ENCODE results near the gene SVEP1.
A peak's percentile ranks its signal among the peaks of the same experiment; 100 is the strongest.

DNA sequence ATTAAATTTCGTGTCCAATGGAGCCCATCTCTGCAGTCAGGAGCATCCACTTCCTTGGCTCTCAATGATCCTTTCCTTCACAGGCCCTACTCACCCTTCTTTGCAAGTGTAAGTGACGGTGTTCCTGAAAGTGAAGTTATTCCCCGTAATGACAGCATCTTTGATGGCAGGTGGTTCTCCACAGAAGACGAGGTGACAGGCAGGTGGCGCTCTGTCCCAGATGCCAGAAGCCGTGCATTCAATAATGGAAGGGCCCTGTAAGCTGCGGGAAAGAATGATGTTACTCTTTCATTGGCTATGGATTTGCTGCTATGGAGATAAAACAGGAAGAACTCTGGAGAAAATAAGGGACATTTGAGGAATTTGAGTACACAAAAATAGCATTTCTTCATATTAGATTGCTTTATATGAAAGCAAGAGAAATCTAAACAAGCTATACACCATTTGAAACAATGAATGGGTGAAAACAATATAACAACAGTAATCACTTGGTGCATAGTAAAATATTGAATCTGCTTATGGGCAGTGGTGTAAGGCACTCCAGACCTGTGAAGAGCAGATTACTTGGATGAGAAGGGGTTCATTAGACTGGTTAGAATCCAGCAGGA, 151.9 kb downstream of the SVEP1 start:
- TF ChIP-seq, protein P1, sequence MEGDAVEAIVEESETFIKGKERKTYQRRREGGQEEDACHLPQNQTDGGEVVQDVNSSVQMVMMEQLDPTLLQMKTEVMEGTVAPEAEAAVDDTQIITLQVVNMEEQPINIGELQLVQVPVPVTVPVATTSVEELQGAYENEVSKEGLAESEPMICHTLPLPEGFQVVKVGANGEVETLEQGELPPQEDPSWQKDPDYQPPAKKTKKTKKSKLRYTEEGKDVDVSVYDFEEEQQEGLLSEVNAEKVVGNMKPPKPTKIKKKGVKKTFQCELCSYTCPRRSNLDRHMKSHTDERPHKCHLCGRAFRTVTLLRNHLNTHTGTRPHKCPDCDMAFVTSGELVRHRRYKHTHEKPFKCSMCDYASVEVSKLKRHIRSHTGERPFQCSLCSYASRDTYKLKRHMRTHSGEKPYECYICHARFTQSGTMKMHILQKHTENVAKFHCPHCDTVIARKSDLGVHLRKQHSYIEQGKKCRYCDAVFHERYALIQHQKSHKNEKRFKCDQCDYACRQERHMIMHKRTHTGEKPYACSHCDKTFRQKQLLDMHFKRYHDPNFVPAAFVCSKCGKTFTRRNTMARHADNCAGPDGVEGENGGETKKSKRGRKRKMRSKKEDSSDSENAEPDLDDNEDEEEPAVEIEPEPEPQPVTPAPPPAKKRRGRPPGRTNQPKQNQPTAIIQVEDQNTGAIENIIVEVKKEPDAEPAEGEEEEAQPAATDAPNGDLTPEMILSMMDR (IDR thresholded peaks at IDR 0.05), result peak in 5 of 7 experiments; percentile 21 to 53 (median 32)
- TF ChIP-seq POLR2A (IDR thresholded peaks at IDR 0.05) (no peak), EP300 (IDR thresholded peaks at IDR 0.05) (no peak), POLR2AphosphoS5 (IDR thresholded peaks at IDR 0.05) (no peak)
